HepG2 (cell line): ENCODE data around the gene APLP1. TPM values are rescaled to one million over a fixed set of nuclear protein-coding genes. Genes with fewer than 3 reads are reported as not detected.

ENCODE experiments used
- CENPX ChIP-seq: sonication (generic); formaldehyde crosslinking; IDR thresholded peaks from 2 replicates; pipeline ENCODE4 v1.9.0; 2021; ENCODE audit warnings: mild to moderate bottlenecking, missing genetic modification reagents, moderate library complexity
- EP300 ChIP-seq, 3 experiments: sonication (generic) in 1 of 3; formaldehyde crosslinking in 1 of 3; IDR thresholded peaks; 2 replicates each; pipeline versions ENCODE4 v1.5.1 to v1.6.1; 2011 to 2020; ENCODE audit warnings: low read depth in 2 of 3, low read length in 2 of 3, borderline replicate concordance in 1 of 3, improper control_type of control experiment in 1 of 3, mild to moderate bottlenecking in 1 of 3, missing genetic modification reagents in 1 of 3, moderate library complexity in 1 of 3
- HNRNPLL ChIP-seq: fragments of 200-400 bp; formaldehyde crosslinking; IDR thresholded peaks from 2 replicates; pipeline ENCODE4 v1.6.1; 2017; ENCODE audit warnings: mild to moderate bottlenecking, low read depth, low read length; ENCODE audit not compliant: poor library complexity, severe bottlenecking
- NCOA1 ChIP-seq: sonication (generic); formaldehyde crosslinking; IDR thresholded peaks from 2 replicates; pipeline ENCODE4 v1.9.0; 2021; ENCODE audit warnings: missing genetic modification reagents
- SP2 ChIP-seq: sonication (generic); formaldehyde crosslinking; IDR thresholded peaks from 2 replicates; pipeline ENCODE4 v1.5.1; 2020; ENCODE audit warnings: mild to moderate bottlenecking, missing genetic modification reagents
- ZBTB1 ChIP-seq: sonication (generic); formaldehyde crosslinking; IDR thresholded peaks from 2 replicates; pipeline ENCODE4 v1.4.0; 2020; ENCODE audit warnings: missing genetic modification reagents, borderline replicate concordance
- ZNF143 ChIP-seq: sonication (generic); formaldehyde crosslinking; IDR thresholded peaks from 2 replicates; pipeline ENCODE4 v1.4.0; 2020; ENCODE audit warnings: missing genetic modification reagents
- ZNF530 ChIP-seq: sonication (generic); formaldehyde crosslinking; IDR thresholded peaks from 2 replicates; pipeline ENCODE4 v1.5.0; 2020; ENCODE audit warnings: low read depth, mild to moderate bottlenecking, missing genetic modification reagents
- ZNF614 ChIP-seq: IDR thresholded peaks from 2 replicates; pipeline ENCODE4 v1.6.1; 2018; ENCODE audit warnings: missing biosample characterization, missing genetic modification reagents, inconsistent platforms, borderline replicate concordance
- polyA plus RNA-seq, 8 experiments: library from polyadenylated mRNA; depleted of rRNA in 3 of 8; stranded (reverse) in 7 of 8; unstranded in 1 of 8; fragments of >200 nt; fragmentation: Illumina TruSeq in 4 of 8; extraction: Trizol in 4 of 8; gene quantifications; 2 replicates each; pipeline versions ENCODE4 v1.2.1 to v1.2.3, GENCODE V29; 2011 to 2016; ENCODE audit warnings: low read depth in 4 of 8, missing spikeins in 1 of 8, mixed read lengths in 1 of 8; ENCODE audit not compliant: insufficient read depth in 1 of 8
- total RNA-seq, 5 experiments: library from RNA; depleted of rRNA; stranded (reverse); fragments of >200 nt; fragmentation: Illumina TruSeq; extraction: Trizol; gene quantifications; 2 replicates each; pipeline ENCODE4 v1.2.3, GENCODE V29; 2016; ENCODE audit warnings: low read depth in 1 of 5
- TF ChIP-seq, protein P1 (sequence below): sonication (generic); formaldehyde crosslinking; IDR thresholded peaks from 2 replicates; pipeline ENCODE4 v1.9.0; 2022; ENCODE audit warnings: missing genetic modification reagents, mild to moderate bottlenecking, borderline replicate concordance
- TF ChIP-seq, protein P2 (sequence below): sonication (generic); formaldehyde crosslinking; IDR thresholded peaks from 2 replicates; pipeline ENCODE4; 2020; ENCODE audit warnings: missing genetic modification reagents, mild to moderate bottlenecking, borderline replicate concordance
- TF ChIP-seq, protein P3 (sequence below): sonication (generic); formaldehyde crosslinking; IDR thresholded peaks from 2 replicates; pipeline ENCODE4 v1.9.0; 2021; ENCODE audit warnings: missing genetic modification reagents, borderline replicate concordance
- TF ChIP-seq, protein P4 (sequence below): sonication (generic); formaldehyde crosslinking; IDR thresholded peaks from 2 replicates; pipeline ENCODE4 v1.4.0; 2020; ENCODE audit warnings: missing genetic modification reagents
- TF ChIP-seq, protein P5 (sequence below): sonication (generic); formaldehyde crosslinking; IDR thresholded peaks from 2 replicates; pipeline ENCODE4 v1.4.0; 2020; ENCODE audit warnings: mild to moderate bottlenecking, missing genetic modification reagents

Gene APLP1
- total and polyA plus RNA-seq, 2 of the 13 experiments (the other 11 are each of a cell fraction or from before 2014, with no cell fraction given) = 2.0 to 2.9 TPM

DNA sequence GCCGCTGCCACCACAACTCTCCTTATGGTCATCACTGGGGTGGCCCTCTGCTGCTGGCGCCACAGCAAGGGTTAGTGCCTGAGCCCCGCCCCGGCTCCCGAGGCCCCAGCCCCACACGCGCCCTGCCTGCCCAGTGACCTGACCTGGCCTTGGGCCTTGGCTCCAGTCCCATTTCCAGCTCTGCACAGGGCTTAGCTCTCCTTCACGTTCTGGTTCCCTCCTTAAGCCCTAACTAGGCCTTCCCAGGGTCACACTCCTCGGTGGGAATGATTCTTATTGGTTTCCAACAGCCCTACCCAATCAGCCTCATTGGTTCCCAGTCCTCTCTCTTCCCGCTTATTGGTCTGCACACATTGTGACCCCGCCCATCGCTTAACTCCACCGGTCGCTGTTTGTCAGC lies 5.8 kb upstream of the APLP1 start (continued):
- TF ChIP-seq, protein P1, sequence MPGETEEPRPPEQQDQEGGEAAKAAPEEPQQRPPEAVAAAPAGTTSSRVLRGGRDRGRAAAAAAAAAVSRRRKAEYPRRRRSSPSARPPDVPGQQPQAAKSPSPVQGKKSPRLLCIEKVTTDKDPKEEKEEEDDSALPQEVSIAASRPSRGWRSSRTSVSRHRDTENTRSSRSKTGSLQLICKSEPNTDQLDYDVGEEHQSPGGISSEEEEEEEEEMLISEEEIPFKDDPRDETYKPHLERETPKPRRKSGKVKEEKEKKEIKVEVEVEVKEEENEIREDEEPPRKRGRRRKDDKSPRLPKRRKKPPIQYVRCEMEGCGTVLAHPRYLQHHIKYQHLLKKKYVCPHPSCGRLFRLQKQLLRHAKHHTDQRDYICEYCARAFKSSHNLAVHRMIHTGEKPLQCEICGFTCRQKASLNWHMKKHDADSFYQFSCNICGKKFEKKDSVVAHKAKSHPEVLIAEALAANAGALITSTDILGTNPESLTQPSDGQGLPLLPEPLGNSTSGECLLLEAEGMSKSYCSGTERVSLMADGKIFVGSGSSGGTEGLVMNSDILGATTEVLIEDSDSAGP (CRISPR knock-in tag) = no peak
- TF ChIP-seq ZBTB1 (CRISPR knock-in tag) (no peak), CENPX (CRISPR knock-in tag) (no peak), SP2 (no peak), ZNF143 (CRISPR knock-in tag) (no peak), EP300 (IDR thresholded peaks at IDR 0.05; ENCODE audit: low read depth in 2 of 2, low read length in 2 of 2) (no peak), EP300 (CRISPR knock-in tag; IDR thresholded peaks at IDR 0.05; ENCODE audit: borderline replicate concordance) (no peak), ZNF530 (CRISPR knock-in tag) (no peak), NCOA1 (no peak), ZNF614 (no peak), HNRNPLL (no peak)
- TF ChIP-seq, protein P2, sequence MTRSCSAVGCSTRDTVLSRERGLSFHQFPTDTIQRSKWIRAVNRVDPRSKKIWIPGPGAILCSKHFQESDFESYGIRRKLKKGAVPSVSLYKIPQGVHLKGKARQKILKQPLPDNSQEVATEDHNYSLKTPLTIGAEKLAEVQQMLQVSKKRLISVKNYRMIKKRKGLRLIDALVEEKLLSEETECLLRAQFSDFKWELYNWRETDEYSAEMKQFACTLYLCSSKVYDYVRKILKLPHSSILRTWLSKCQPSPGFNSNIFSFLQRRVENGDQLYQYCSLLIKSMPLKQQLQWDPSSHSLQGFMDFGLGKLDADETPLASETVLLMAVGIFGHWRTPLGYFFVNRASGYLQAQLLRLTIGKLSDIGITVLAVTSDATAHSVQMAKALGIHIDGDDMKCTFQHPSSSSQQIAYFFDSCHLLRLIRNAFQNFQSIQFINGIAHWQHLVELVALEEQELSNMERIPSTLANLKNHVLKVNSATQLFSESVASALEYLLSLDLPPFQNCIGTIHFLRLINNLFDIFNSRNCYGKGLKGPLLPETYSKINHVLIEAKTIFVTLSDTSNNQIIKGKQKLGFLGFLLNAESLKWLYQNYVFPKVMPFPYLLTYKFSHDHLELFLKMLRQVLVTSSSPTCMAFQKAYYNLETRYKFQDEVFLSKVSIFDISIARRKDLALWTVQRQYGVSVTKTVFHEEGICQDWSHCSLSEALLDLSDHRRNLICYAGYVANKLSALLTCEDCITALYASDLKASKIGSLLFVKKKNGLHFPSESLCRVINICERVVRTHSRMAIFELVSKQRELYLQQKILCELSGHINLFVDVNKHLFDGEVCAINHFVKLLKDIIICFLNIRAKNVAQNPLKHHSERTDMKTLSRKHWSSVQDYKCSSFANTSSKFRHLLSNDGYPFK = no peak
- TF ChIP-seq, protein P3, sequence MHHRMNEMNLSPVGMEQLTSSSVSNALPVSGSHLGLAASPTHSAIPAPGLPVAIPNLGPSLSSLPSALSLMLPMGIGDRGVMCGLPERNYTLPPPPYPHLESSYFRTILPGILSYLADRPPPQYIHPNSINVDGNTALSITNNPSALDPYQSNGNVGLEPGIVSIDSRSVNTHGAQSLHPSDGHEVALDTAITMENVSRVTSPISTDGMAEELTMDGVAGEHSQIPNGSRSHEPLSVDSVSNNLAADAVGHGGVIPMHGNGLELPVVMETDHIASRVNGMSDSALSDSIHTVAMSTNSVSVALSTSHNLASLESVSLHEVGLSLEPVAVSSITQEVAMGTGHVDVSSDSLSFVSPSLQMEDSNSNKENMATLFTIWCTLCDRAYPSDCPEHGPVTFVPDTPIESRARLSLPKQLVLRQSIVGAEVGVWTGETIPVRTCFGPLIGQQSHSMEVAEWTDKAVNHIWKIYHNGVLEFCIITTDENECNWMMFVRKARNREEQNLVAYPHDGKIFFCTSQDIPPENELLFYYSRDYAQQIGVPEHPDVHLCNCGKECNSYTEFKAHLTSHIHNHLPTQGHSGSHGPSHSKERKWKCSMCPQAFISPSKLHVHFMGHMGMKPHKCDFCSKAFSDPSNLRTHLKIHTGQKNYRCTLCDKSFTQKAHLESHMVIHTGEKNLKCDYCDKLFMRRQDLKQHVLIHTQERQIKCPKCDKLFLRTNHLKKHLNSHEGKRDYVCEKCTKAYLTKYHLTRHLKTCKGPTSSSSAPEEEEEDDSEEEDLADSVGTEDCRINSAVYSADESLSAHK = no peak
- TF ChIP-seq, protein P4, sequence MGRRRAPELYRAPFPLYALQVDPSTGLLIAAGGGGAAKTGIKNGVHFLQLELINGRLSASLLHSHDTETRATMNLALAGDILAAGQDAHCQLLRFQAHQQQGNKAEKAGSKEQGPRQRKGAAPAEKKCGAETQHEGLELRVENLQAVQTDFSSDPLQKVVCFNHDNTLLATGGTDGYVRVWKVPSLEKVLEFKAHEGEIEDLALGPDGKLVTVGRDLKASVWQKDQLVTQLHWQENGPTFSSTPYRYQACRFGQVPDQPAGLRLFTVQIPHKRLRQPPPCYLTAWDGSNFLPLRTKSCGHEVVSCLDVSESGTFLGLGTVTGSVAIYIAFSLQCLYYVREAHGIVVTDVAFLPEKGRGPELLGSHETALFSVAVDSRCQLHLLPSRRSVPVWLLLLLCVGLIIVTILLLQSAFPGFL = no peak
- TF ChIP-seq, protein P5, sequence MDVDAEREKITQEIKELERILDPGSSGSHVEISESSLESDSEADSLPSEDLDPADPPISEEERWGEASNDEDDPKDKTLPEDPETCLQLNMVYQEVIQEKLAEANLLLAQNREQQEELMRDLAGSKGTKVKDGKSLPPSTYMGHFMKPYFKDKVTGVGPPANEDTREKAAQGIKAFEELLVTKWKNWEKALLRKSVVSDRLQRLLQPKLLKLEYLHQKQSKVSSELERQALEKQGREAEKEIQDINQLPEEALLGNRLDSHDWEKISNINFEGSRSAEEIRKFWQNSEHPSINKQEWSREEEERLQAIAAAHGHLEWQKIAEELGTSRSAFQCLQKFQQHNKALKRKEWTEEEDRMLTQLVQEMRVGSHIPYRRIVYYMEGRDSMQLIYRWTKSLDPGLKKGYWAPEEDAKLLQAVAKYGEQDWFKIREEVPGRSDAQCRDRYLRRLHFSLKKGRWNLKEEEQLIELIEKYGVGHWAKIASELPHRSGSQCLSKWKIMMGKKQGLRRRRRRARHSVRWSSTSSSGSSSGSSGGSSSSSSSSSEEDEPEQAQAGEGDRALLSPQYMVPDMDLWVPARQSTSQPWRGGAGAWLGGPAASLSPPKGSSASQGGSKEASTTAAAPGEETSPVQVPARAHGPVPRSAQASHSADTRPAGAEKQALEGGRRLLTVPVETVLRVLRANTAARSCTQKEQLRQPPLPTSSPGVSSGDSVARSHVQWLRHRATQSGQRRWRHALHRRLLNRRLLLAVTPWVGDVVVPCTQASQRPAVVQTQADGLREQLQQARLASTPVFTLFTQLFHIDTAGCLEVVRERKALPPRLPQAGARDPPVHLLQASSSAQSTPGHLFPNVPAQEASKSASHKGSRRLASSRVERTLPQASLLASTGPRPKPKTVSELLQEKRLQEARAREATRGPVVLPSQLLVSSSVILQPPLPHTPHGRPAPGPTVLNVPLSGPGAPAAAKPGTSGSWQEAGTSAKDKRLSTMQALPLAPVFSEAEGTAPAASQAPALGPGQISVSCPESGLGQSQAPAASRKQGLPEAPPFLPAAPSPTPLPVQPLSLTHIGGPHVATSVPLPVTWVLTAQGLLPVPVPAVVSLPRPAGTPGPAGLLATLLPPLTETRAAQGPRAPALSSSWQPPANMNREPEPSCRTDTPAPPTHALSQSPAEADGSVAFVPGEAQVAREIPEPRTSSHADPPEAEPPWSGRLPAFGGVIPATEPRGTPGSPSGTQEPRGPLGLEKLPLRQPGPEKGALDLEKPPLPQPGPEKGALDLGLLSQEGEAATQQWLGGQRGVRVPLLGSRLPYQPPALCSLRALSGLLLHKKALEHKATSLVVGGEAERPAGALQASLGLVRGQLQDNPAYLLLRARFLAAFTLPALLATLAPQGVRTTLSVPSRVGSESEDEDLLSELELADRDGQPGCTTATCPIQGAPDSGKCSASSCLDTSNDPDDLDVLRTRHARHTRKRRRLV (CRISPR knock-in tag) = no peak
